ENCODE measurements around the gene OR1L4.

The OR1L4 gene

GRCh38 chr9:122723690-122724089 is at the start of gene OR1L4:
TSS of gene OR1L4 (plus strand) at chr9:122723990. CDS start at chr9:122723990, 0 bp downstream.
- no peak for DNase-seq (ENCODE audit: low spot score)

- DNase-seq (ENCODE audit: low spot score), result no peak
These were observed 38.9 kb upstream of the OR1L4 start for GRCh38 chr9:122684851-122685250.

GRCh38 chr9:122695696-122696095 is 28.1 kb upstream of the OR1L4 start:
- no peak for DNase-seq (ENCODE audit: low spot score)

- no peak for DNase-seq (ENCODE audit: low spot score)
These were observed 5.8 kb upstream of the OR1L4 start for GRCh38 chr9:122718038-122718437.

- DNase-seq (ENCODE audit: low spot score), result no peak
These were observed 4.6 kb upstream of the OR1L4 start for GRCh38 chr9:122719218-122719617.

GRCh38 chr9:122742003-122742402 is 18.2 kb downstream of the OR1L4 start, which contains the start of gene OR1L6:
TSS of gene OR1L6 (plus strand) at chr9:122742303. CDS start at chr9:122749848, 7,545 bp downstream.
- DNase-seq (ENCODE audit: low spot score), result no peak

- no peak for DNase-seq (ENCODE audit: low spot score)
These were observed 31.0 kb downstream of the OR1L4 start for GRCh38 chr9:122754825-122755224.

- no peak for DNase-seq (ENCODE audit: low spot score)
These were observed 44.0 kb downstream of the OR1L4 start for GRCh38 chr9:122767817-122768216.

All from globus pallidus (tissue), 1 donor.